ENCODE results near the gene RIT1. TPM values are rescaled to one million over a fixed set of nuclear protein-coding genes. Genes with fewer than 3 reads are reported as not detected.

Gene RIT1
- total and polyA plus RNA-seq, 2 of the 13 experiments (the other 11 are each of a cell fraction or from before 2014, with no cell fraction given): 12.2 to 32.2 TPM

- Histone ChIP-seq H3K4me2 (ENCODE audit: low read depth, low read length) (no peak overlapping the region), H2AFZ (ENCODE audit: low read length) (no peak overlapping the region), H3K4me1 (ENCODE audit: insufficient read depth, low read length) (peaks cover 19% of the 10 kb centered on the region; the same call in 1 of the 2 replicates), H4K20me1 (ENCODE audit: insufficient read depth, low read length) (no peaks in the 10 kb centered on the region), H3K79me2 (ENCODE audit: insufficient read depth, low read length) (no peaks in the 10 kb centered on the region), H3K36me3 (replicated peaks in 1 of 2; ENCODE audit: control insufficient read depth in 1 of 2, insufficient read depth in 2 of 2, low read length in 2 of 2) (no peaks in the 10 kb centered on the region), H3K27me3 (ENCODE audit: control insufficient read depth in 1 of 2, insufficient read depth in 2 of 2, low read length in 2 of 2) (0 out of 5 replicates have a peak, but pooled peaks cover 0 to 3% of the 10 kb centered on the region in 2 experiments), H3K4me3 (replicated peaks in 1 of 3; ENCODE audit: insufficient read depth in 1 of 3, low read depth in 2 of 3, low read length in 3 of 3) (no peak overlapping the region), H3K27ac (ENCODE audit: extremely low read length, insufficient read depth, low read length) (no peak overlapping the region), H3K9ac (ENCODE audit: insufficient read depth, low read depth, low read length) (no peak overlapping the region), H3K9me3 (ENCODE audit: low read length) (no peaks in the 10 kb centered on the region)
- CTCF ChIA-PET (ENCODE audit: low intra/inter-chr PET ratio, low total read pairs): no interaction called here
- in situ Hi-C loops (cut with HindIII; ENCODE audit: extremely low pct_ligation_motif_present, low pct_unique_long_range_greater_than_20kb) (no loop called here), intact Hi-C loops (cut with micrococcal nuclease; ENCODE audit: unreplicated experiment) (loop anchor here (2.0 kb wide), 1 partner anchor 15 kb away; no protein-coding TSS in a partner anchor)
- BruUV-seq (replicated peaks): no TSS peak
- ATAC-seq: no peak
- TF ChIP-seq JUN (CRISPR knock-in tag; IDR thresholded peaks at IDR 0.05) (no peak), ZNF773 (CRISPR knock-in tag; IDR thresholded peaks at IDR 0.05; ENCODE audit: borderline replicate concordance) (no peak), ERF (CRISPR knock-in tag; IDR thresholded peaks at IDR 0.05) (no peak), KLF13 (CRISPR knock-in tag; IDR thresholded peaks at IDR 0.05) (no peak), ATF2 (CRISPR knock-in tag; IDR thresholded peaks at IDR 0.05) (no peak), KDM4B (CRISPR knock-in tag; IDR thresholded peaks at IDR 0.05) (no peak), GRHL1 (CRISPR knock-in tag; conservative IDR thresholded peaks at IDR 0.05) (no peak), ZNF230 (CRISPR knock-in tag; IDR thresholded peaks at IDR 0.05) (no peak), IKZF1 (IDR thresholded peaks at IDR 0.05) (no peak), ZNF644 (CRISPR knock-in tag; IDR thresholded peaks at IDR 0.05; ENCODE audit: low read depth) (no peak), TMF1 (CRISPR knock-in tag; IDR thresholded peaks at IDR 0.05; ENCODE audit: low read depth) (no peak), ZNF562 (CRISPR knock-in tag; IDR thresholded peaks at IDR 0.05; ENCODE audit: borderline replicate concordance) (no peak), MXD3 (CRISPR knock-in tag; IDR thresholded peaks at IDR 0.05) (no peak), ZNF17 (CRISPR knock-in tag; IDR thresholded peaks at IDR 0.05) (no peak), ZBTB33 (CRISPR knock-in tag; IDR thresholded peaks at IDR 0.05) (no peak), E2F5 (CRISPR knock-in tag; conservative IDR thresholded peaks at IDR 0.05) (no peak)
- no peak for DNase-seq (ENCODE audit: low spot score)
- no peak for FAIRE-seq
- 33% methylated on average over 1 of the region's 2 CpGs for WGBS (ENCODE audit: low lambda C conversion rate)
- POLR2A ChIA-PET: no interaction called here
These were observed 33.2 kb downstream of the RIT1 start for GRCh38 chr1:155877945-155878344.
